ENCODE measurements around the gene CRIP3. TPM values are rescaled to one million over a fixed set of nuclear protein-coding genes. Genes with fewer than 3 reads are reported as not detected.

Gene CRIP3
- total RNA-seq, 1 experiment from 2014 or later: 16.9 TPM

GRCh38 chr6:43277306-43277642, 31.4 kb downstream of the CRIP3 start:
- no peak overlapping the region for H2BK5ac ChIP-seq (ENCODE audit: insufficient read length, low read length)
- H2BK120ac ChIP-seq (ENCODE audit: low read depth, low read length, poor library complexity, severe bottlenecking): no peak overlapping the region
- no peak overlapping the region for H2BK12ac ChIP-seq (ENCODE audit: insufficient read length, low read depth, low read length)
- no peaks in the 10 kb centered on the region for H3K79me1 ChIP-seq (ENCODE audit: insufficient read depth, low read depth, low read length, poor library complexity, severe bottlenecking)
- no peak overlapping the region for H3K4ac ChIP-seq (ENCODE audit: low read depth, low read length)
- no CpG with 5 or more reads among the region's 6 CpGs for WGBS (ENCODE audit: extremely low coverage, insufficient read length, low lambda C conversion rate)
- H3K4me1 ChIP-seq (ENCODE audit: insufficient read depth, low read length): no peaks in the 10 kb centered on the region; the same call in 1 of the 2 replicates
- Mint-ChIP-seq H3K27me3 (ENCODE audit: low read depth) (peaks cover 60% of the 10 kb centered on the region), H3K9me3 (no peaks in the 10 kb centered on the region), H3K36me3 (ENCODE audit: insufficient read depth in 1 of 3, low read depth in 3 of 3) (no peaks in the 10 kb centered on the region), H3K4me3 (no peak overlapping the region), H3K27ac (no peak overlapping the region), H3K4me1 (peaks cover 35 to 47% of the 10 kb centered on the region in 2 experiments)
- H3K9me3 ChIP-seq (ENCODE audit: control insufficient read depth, low read depth, low read length): no peaks in the 10 kb centered on the region
- H3K23ac ChIP-seq (ENCODE audit: insufficient read length, low read depth, low read length): no peak overlapping the region
- H3K14ac ChIP-seq (ENCODE audit: insufficient read depth, low read length): no peak overlapping the region
- H2AFZ ChIP-seq (ENCODE audit: low read length): no peak overlapping the region
- H3K79me2 ChIP-seq (ENCODE audit: insufficient read depth, low read length): no peaks in the 10 kb centered on the region
- peaks cover 12% of the 10 kb centered on the region for H3K23me2 ChIP-seq (ENCODE audit: insufficient read length, low read depth, low read length, poor library complexity, severe bottlenecking)
- H3K27me3 ChIP-seq (ENCODE audit: insufficient read depth, low read length): peaks cover 11% of the 10 kb centered on the region; the same call in 1 of the 2 replicates
- H2BK15ac ChIP-seq (ENCODE audit: low read depth, low read length): no peak overlapping the region
- no peak overlapping the region for H3K9ac ChIP-seq (ENCODE audit: extremely low read depth, insufficient read length, low read length)
- H3K4me2 ChIP-seq (ENCODE audit: insufficient read depth, insufficient read length, low read length): no peak overlapping the region
- H3K18ac ChIP-seq (ENCODE audit: insufficient read length, low read depth, low read length): no peak overlapping the region
- no peak overlapping the region for H4K5ac ChIP-seq (ENCODE audit: insufficient read length, low read depth, low read length)
- no peaks in the 10 kb centered on the region for H4K20me1 ChIP-seq (ENCODE audit: control insufficient read depth, insufficient read depth, insufficient read length)
- no peak overlapping the region for H3K56ac ChIP-seq (ENCODE audit: insufficient read length, low read depth, low read length)
- no peak overlapping the region for H4K91ac ChIP-seq (ENCODE audit: insufficient read length, low read depth, low read length)
- no peak overlapping the region for H3T11ph ChIP-seq (ENCODE audit: low read length)
- H4K8ac ChIP-seq (replicated peaks; ENCODE audit: insufficient read length, low read depth, low read length): no peak overlapping the region
- DNase-seq: no peak
- no peak overlapping the region for H2AK5ac ChIP-seq (ENCODE audit: insufficient read length, low read length)
- no peak overlapping the region for H2BK20ac ChIP-seq (ENCODE audit: low read depth, low read length, poor library complexity, severe bottlenecking)
- no peak overlapping the region for H3K27ac ChIP-seq (ENCODE audit: insufficient read length, low read depth, low read length)
- no peak for TF ChIP-seq CTCF (conservative IDR thresholded peaks at IDR 0.05)

Measured in H9 (cell line).